ENCODE data around the gene ACP4. TPM values are rescaled to one million over a fixed set of nuclear protein-coding genes. Genes with fewer than 3 reads are reported as not detected.

The ACP4 gene
- total and polyA plus RNA-seq, 2 of the 13 experiments (the other 11 are each of a cell fraction or from before 2014, with no cell fraction given): 0.08 TPM; not detected in 1

- TF ChIP-seq ZNF513 (CRISPR knock-in tag; conservative IDR thresholded peaks at IDR 0.05): no peak
- 0 out of 2 replicates have a peak, but pooled peaks have one; percentile 35 for TF ChIP-seq HBP1 (CRISPR knock-in tag; IDR thresholded peaks at IDR 0.05; ENCODE audit: low read depth)
- no peak for TF ChIP-seq NAIF1 (CRISPR knock-in tag; IDR thresholded peaks at IDR 0.05; ENCODE audit: borderline replicate concordance)
- peak in 1 of 2 experiments; percentile 73; a peak in 2 of 4 replicates for TF ChIP-seq POLR2A (IDR thresholded peaks at IDR 0.05; ENCODE audit: insufficient read depth in 1 of 2, low read depth in 2 of 2, low read length in 2 of 2)
- TF ChIP-seq ZNF609 (CRISPR knock-in tag; IDR thresholded peaks at IDR 0.05; ENCODE audit: borderline replicate concordance): no peak
- TF ChIP-seq POGK (CRISPR knock-in tag; conservative IDR thresholded peaks at IDR 0.05): no peak
- 0 out of 2 replicates have a peak, but pooled peaks have one; percentile 17 for TF ChIP-seq RBFOX2 (IDR thresholded peaks at IDR 0.05; ENCODE audit: low read depth, low read length)
- TF ChIP-seq FOXC1 (CRISPR knock-in tag; IDR thresholded peaks at IDR 0.05; ENCODE audit: borderline replicate concordance): peak; percentile 40; the same call in 1 of the 2 replicates
- TF ChIP-seq DZIP1 (CRISPR knock-in tag; IDR thresholded peaks at IDR 0.05): 0 out of 2 replicates have a peak, but pooled peaks have one; percentile 37
- no peak for TF ChIP-seq ZNF768 (CRISPR knock-in tag; IDR thresholded peaks at IDR 0.05)
- TF ChIP-seq TFDP1 (CRISPR knock-in tag; IDR thresholded peaks at IDR 0.05; ENCODE audit: borderline replicate concordance): 0 out of 2 replicates have a peak, but pooled peaks have one; percentile 22
- TF ChIP-seq PRMT3 (CRISPR knock-in tag; IDR thresholded peaks at IDR 0.05; ENCODE audit: borderline replicate concordance, low read depth): no peak
- TF ChIP-seq SMAD1 (CRISPR knock-in tag; IDR thresholded peaks at IDR 0.05; ENCODE audit: borderline replicate concordance, low read depth): 0 out of 2 replicates have a peak, but pooled peaks have one; percentile 51
These were observed 45.7 kb downstream of the ACP4 start (continued) for GRCh38 chr19:50835785-50836542.

Measured in HepG2 (cell line).